Measurements from ENCODE around the gene KCNH1. TPM values are rescaled to one million over a fixed set of nuclear protein-coding genes. Genes with fewer than 3 reads are reported as not detected.

Gene KCNH1
- polyA plus RNA-seq, 2 of the 4 experiments (the other 2 are of a cell fraction), result 5.1 to 7.9 TPM

- Histone ChIP-seq H3K27ac (peak overlapping the region in 1 of 2 experiments; percentile 37; a peak in 1 of 6 replicates), H3K9me3 (no peaks in the 10 kb centered on the region), H3K4me1 (peaks cover 43% of the 10 kb centered on the region), H3K4me2 (no peak overlapping the region), H3K4me3 (no peak overlapping the region)
- TF ChIP-seq CBX8 (IDR thresholded peaks at IDR 0.05) (no peak), RAD21 (conservative IDR thresholded peaks at IDR 0.05 in 1 of 2, IDR thresholded peaks at IDR 0.05 in 1 of 2) (no peak), MAX (IDR thresholded peaks at IDR 0.05) (no peak)
- no peak; a peak in 1 of 6 replicates for ATAC-seq
- ChIA-PET CTCF (interaction anchor here (0.9 to 1.7 kb wide), 3 partner anchors 28 to 228 kb away, joined by 3 to 5 read pairs (median 3); partner anchors contain the start of gene KCNH1), POLR2A (no interaction called here)
- WGBS (ENCODE audit: missing lambda C conversion rate), result 61% methylated on average over 7 of the region's 7 CpGs
- FAIRE-seq, result no peak
- DNase-seq (ENCODE audit: low read depth in 1 of 2, low spot score in 1 of 2), result no peak
Measured at GRCh38 chr1:210905944-210906453, 227.9 kb downstream of the KCNH1 start.

GRCh38 chr1:210905365-210905904, 228.5 kb downstream of the KCNH1 start:
- H3K4me3 ChIP-seq, result no peak overlapping the region

GRCh38 chr1:210901981-210902770, 231.8 kb downstream of the KCNH1 start:
- 75% methylated on average over 8 of the region's 8 CpGs for WGBS (ENCODE audit: missing lambda C conversion rate)
- Histone ChIP-seq H3K9me3 (no peaks in the 10 kb centered on the region), H3K4me1 (peaks cover 25% of the 10 kb centered on the region), H3K4me2 (no peak overlapping the region), H3K27ac (no peak overlapping the region), H3K4me3 (no peak overlapping the region)
- CTCF ChIA-PET, result interaction anchor here (1.1 to 1.4 kb wide), 2 partner anchors 232 to 454 kb away, joined by 3 to 6 read pairs; partner anchors contain the start of gene KCNH1
- FAIRE-seq (no peak), ATAC-seq (no peak), DNase-seq (ENCODE audit: low read depth in 1 of 2, low spot score in 1 of 2) (no peak)
- POLR2A ChIA-PET, result no interaction called here
- TF ChIP-seq KDM5A (IDR thresholded peaks at IDR 0.05) (no peak), HEYL (CRISPR knock-in tag; IDR thresholded peaks at IDR 0.05) (no peak), POLR2A (IDR thresholded peaks at IDR 0.05; ENCODE audit: low read length) (no peak), RAD21 (conservative IDR thresholded peaks at IDR 0.05 in 1 of 2, IDR thresholded peaks at IDR 0.05 in 1 of 2) (no peak), MAZ (IDR thresholded peaks at IDR 0.05; ENCODE audit: borderline replicate concordance, low read depth, low read length) (no peak), EHMT2 (IDR thresholded peaks at IDR 0.05; ENCODE audit: low read depth) (no peak), KDM1A (IDR thresholded peaks at IDR 0.05; ENCODE audit: low read depth) (no peak), ZSCAN20 (CRISPR knock-in tag; IDR thresholded peaks at IDR 0.05) (no peak)

More at GRCh38 chr1:210905365-210905904, 228.5 kb downstream of the KCNH1 start:
- no peak overlapping the region for H3K4me2 ChIP-seq
- POLR2A ChIA-PET, result no interaction called here
- WGBS (ENCODE audit: missing lambda C conversion rate), result 42% methylated on average over 4 of the region's 4 CpGs
- DNase-seq (ENCODE audit: low read depth in 1 of 2, low spot score in 1 of 2) (no peak), FAIRE-seq (no peak), ATAC-seq (no peak)
- peaks cover 38% of the 10 kb centered on the region for H3K4me1 ChIP-seq
- H3K9me3 ChIP-seq, result no peaks in the 10 kb centered on the region
- CTCF ChIA-PET, result interaction anchor here (0.9 kb wide), 2 partner anchors 228 to 333 kb away, joined by 3 read pairs; partner anchors contain the start of gene KCNH1
- TF ChIP-seq ZSCAN20 (CRISPR knock-in tag; IDR thresholded peaks at IDR 0.05), result no peak
- no peak for TF ChIP-seq TP53 (CRISPR knock-in tag; IDR thresholded peaks at IDR 0.05)
- no peak overlapping the region for H3K27ac ChIP-seq

GRCh38 chr1:210900820-210901219, 233.1 kb downstream of the KCNH1 start:
- Histone ChIP-seq H3K4me2 (no peak overlapping the region), H3K4me3 (no peak overlapping the region), H3K4me1 (peaks cover 18% of the 10 kb centered on the region), H3K27ac (no peak overlapping the region), H3K9me3 (no peaks in the 10 kb centered on the region)
- 28% methylated on average over 2 of the region's 2 CpGs for WGBS (ENCODE audit: missing lambda C conversion rate)
- FAIRE-seq, result no peak
- no peak for ATAC-seq
- ChIA-PET CTCF (interaction anchor here (1.0 to 1.4 kb wide), 3 partner anchors 41 to 452 kb away, joined by 3 to 6 read pairs (median 3); partner anchors contain the start of gene KCNH1), POLR2A (no interaction called here)
- DNase-seq (ENCODE audit: low read depth in 1 of 2, low spot score in 1 of 2), result no peak
- no peak for TF ChIP-seq CTCF (IDR thresholded peaks at IDR 0.05)
- no peak for TF ChIP-seq MAX (IDR thresholded peaks at IDR 0.05)
- no peak for TF ChIP-seq ZNF302 (CRISPR knock-in tag; IDR thresholded peaks at IDR 0.05)
- no peak for TF ChIP-seq POLR2A (IDR thresholded peaks at IDR 0.05; ENCODE audit: low read length)
- TF ChIP-seq HOXB5 (CRISPR knock-in tag; IDR thresholded peaks at IDR 0.05), result no peak
- no peak for TF ChIP-seq CHD2 (IDR thresholded peaks at IDR 0.05; ENCODE audit: low read length, partially characterized antibody)
- TF ChIP-seq BHLHE40 (IDR thresholded peaks at IDR 0.05; ENCODE audit: low read depth, low read length), result no peak
- TF ChIP-seq CBX2 (IDR thresholded peaks at IDR 0.05; ENCODE audit: borderline replicate concordance, low read depth), result no peak
- no peak for TF ChIP-seq FOSB (CRISPR knock-in tag; IDR thresholded peaks at IDR 0.05)
- no peak for TF ChIP-seq USF2 (IDR thresholded peaks at IDR 0.05)
- TF ChIP-seq RFX5 (IDR thresholded peaks at IDR 0.05), result no peak
- TF ChIP-seq HDAC2 (IDR thresholded peaks at IDR 0.05), result no peak
- TF ChIP-seq GATA3 (IDR thresholded peaks at IDR 0.05; ENCODE audit: borderline replicate concordance), result no peak
- no peak for TF ChIP-seq NR3C1 (IDR thresholded peaks at IDR 0.05)
- no peak for TF ChIP-seq BCL3 (IDR thresholded peaks at IDR 0.05)
- no peak for TF ChIP-seq RARB (CRISPR knock-in tag; IDR thresholded peaks at IDR 0.05)
- TF ChIP-seq KDM1A (IDR thresholded peaks at IDR 0.05; ENCODE audit: low read depth), result no peak
- no peak for TF ChIP-seq MYC (IDR thresholded peaks at IDR 0.05; ENCODE audit: borderline replicate concordance, low read length)

Data from A549 (cell line).